Measurements from ENCODE around the gene SLC7A5.

- TF ChIP-seq POLR2AphosphoS5 (IDR thresholded peaks at IDR 0.05; ENCODE audit: low read depth, low read length) (no peak; the same call in 1 of the 2 replicates), SIN3A (IDR thresholded peaks at IDR 0.05; ENCODE audit: borderline replicate concordance, insufficient read depth, low read length) (no peak), FOXP2 (optimal IDR thresholded peaks at IDR 0.05; ENCODE audit: borderline replicate concordance, extremely low read depth, extremely low read length, insufficient read depth) (no peak)
- TF ChIP-seq, protein P1, sequence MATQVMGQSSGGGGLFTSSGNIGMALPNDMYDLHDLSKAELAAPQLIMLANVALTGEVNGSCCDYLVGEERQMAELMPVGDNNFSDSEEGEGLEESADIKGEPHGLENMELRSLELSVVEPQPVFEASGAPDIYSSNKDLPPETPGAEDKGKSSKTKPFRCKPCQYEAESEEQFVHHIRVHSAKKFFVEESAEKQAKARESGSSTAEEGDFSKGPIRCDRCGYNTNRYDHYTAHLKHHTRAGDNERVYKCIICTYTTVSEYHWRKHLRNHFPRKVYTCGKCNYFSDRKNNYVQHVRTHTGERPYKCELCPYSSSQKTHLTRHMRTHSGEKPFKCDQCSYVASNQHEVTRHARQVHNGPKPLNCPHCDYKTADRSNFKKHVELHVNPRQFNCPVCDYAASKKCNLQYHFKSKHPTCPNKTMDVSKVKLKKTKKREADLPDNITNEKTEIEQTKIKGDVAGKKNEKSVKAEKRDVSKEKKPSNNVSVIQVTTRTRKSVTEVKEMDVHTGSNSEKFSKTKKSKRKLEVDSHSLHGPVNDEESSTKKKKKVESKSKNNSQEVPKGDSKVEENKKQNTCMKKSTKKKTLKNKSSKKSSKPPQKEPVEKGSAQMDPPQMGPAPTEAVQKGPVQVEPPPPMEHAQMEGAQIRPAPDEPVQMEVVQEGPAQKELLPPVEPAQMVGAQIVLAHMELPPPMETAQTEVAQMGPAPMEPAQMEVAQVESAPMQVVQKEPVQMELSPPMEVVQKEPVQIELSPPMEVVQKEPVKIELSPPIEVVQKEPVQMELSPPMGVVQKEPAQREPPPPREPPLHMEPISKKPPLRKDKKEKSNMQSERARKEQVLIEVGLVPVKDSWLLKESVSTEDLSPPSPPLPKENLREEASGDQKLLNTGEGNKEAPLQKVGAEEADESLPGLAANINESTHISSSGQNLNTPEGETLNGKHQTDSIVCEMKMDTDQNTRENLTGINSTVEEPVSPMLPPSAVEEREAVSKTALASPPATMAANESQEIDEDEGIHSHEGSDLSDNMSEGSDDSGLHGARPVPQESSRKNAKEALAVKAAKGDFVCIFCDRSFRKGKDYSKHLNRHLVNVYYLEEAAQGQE (IDR thresholded peaks at IDR 0.05; ENCODE audit: insufficient read depth in 1 of 2, low read depth in 2 of 2, low read length in 2 of 2), result no peak
These were observed 39.2 kb downstream of the SLC7A5 start for GRCh38 chr16:87829988-87830672.

All from PFSK-1 (cell line).